Endothelial cell of umbilical vein (primary cell): ENCODE measurements around the gene HPCAL4. TPM values are rescaled to one million over a fixed set of nuclear protein-coding genes. Genes with fewer than 3 reads are reported as not detected.

Experiments used
- BruUV-seq: library from RNA; stranded (reverse); fragments of 400-500 nt; replicated peaks from 2 replicates; lab custom pipeline; 2021; lab: Mats Ljungman, UMichigan
- CTCF ChIA-PET: fragments of 300-600, 350-600 bp; sonication (Branson Sonifier 250); formaldehyde crosslinking; loops from one replicate; lab custom pipeline; 2021; ENCODE audit warnings: antibody characterized with exemption, inconsistent platforms; lab: Charles Lee
- POLR2A ChIA-PET: fragments of 300-600, 350-600 bp; sonication (Branson Sonifier 250); formaldehyde crosslinking; loops from one replicate; lab custom pipeline; 2021; ENCODE audit warnings: antibody characterized with exemption, inconsistent platforms; lab: Charles Lee
- DNase-seq: peaks from one replicate; pipeline ENCODE4 v3.0.0-alpha.2; 2011; ENCODE audit warnings: low read depth, low spot score
- FAIRE-seq: peaks from 2 replicates; lab custom pipeline; 2011; peaks lifted over from hg19 to GRCh38; lab: Jason Lieb, UNC
- H2AFZ ChIP-seq: 2 replicates; pipeline ENCODE4 v1.6.0; 2012; ENCODE audit warnings: low read depth, low read length, control low read depth, inconsistent platforms
- H3K27ac ChIP-seq: 2 replicates; pipeline ENCODE4 v1.5.1; 2011; ENCODE audit warnings: low read depth, mild to moderate bottlenecking, control low read depth, low read length, moderate library complexity; ENCODE audit not compliant: insufficient read depth
- H3K27me3 ChIP-seq, 2 experiments: 2 replicates each; pipeline versions ENCODE4 v1.6.0 to v1.6.1; 2011; ENCODE audit warnings: low read length in 2 of 2, mixed read lengths in 1 of 2; ENCODE audit not compliant: control insufficient read depth in 2 of 2, insufficient read depth in 2 of 2
- H3K36me3 ChIP-seq, 2 experiments: 2 replicates in 1 of 2; 3 replicates in 1 of 2; pipeline ENCODE4 v1.5.1; 2011; ENCODE audit warnings: low read length in 2 of 2, mild to moderate bottlenecking in 1 of 2, moderate library complexity in 1 of 2; ENCODE audit not compliant: control insufficient read depth in 2 of 2, insufficient read depth in 2 of 2; ENCODE audit errors: extremely low read depth in 1 of 2
- H3K4me1 ChIP-seq: 3 replicates; pipeline ENCODE4 v1.5.1; 2011; ENCODE audit warnings: mild to moderate bottlenecking, low read length; ENCODE audit not compliant: control insufficient read depth, insufficient read depth; ENCODE audit errors: extremely low read depth
- H3K4me2 ChIP-seq: 2 replicates; pipeline ENCODE4 v1.6.1; 2011; ENCODE audit warnings: low read length, control low read depth, mixed read lengths; ENCODE audit not compliant: insufficient read depth
- H3K4me3 ChIP-seq, 3 experiments: fragments of 200-600 bp in 1 of 3; sonication (generic), shearing (Covaris generic) in 1 of 3; replicated peaks in 1 of 3; 2 replicates each; pipeline ENCODE4 v1.5.1; 2011 to 2016; ENCODE audit warnings: control low read depth in 3 of 3, low read length in 3 of 3, mild to moderate bottlenecking in 2 of 3, inconsistent platforms in 1 of 3, low read depth in 1 of 3, moderate library complexity in 1 of 3; ENCODE audit not compliant: insufficient read depth in 1 of 3
- H3K79me2 ChIP-seq: 2 replicates; pipeline ENCODE4 v1.6.0; 2012; ENCODE audit warnings: low read length, inconsistent platforms; ENCODE audit not compliant: control insufficient read depth, insufficient read depth
- H3K9ac ChIP-seq: replicated peaks from 2 replicates; pipeline ENCODE3; 2011; ENCODE audit warnings: low read length, control low read depth; ENCODE audit not compliant: insufficient read depth; ENCODE audit errors: extremely low read depth
- H3K9me1 ChIP-seq: replicated peaks from 3 replicates; pipeline ENCODE4 v1.6.0; 2011; ENCODE audit warnings: mild to moderate bottlenecking, low read length; ENCODE audit not compliant: control insufficient read depth, insufficient read depth; ENCODE audit errors: extremely low read depth
- H3K9me3 ChIP-seq: replicated peaks from 2 replicates; pipeline ENCODE4 v1.5.1; 2012; ENCODE audit warnings: low read length, inconsistent platforms; ENCODE audit not compliant: control insufficient read depth, insufficient read depth
- H4K20me1 ChIP-seq: replicated peaks from 2 replicates; pipeline ENCODE3; 2011; ENCODE audit warnings: mild to moderate bottlenecking, low read length; ENCODE audit not compliant: control insufficient read depth, insufficient read depth; ENCODE audit errors: extremely low read depth
- EZH2 ChIP-seq: IDR thresholded peaks from 2 replicates; pipeline ENCODE4 v1.6.1; 2012; ENCODE audit warnings: borderline replicate concordance, low read depth, mild to moderate bottlenecking, moderate library complexity, low read length, inconsistent platforms; ENCODE audit not compliant: severe bottlenecking
- FOS ChIP-seq: IDR thresholded peaks from 2 replicates; pipeline ENCODE4 v1.6.1; 2011; ENCODE audit warnings: mild to moderate bottlenecking, low read length, moderate library complexity, borderline replicate concordance; ENCODE audit not compliant: insufficient read depth
- GATA2 ChIP-seq: IDR thresholded peaks from 2 replicates; pipeline ENCODE4 v1.7.0; 2011; ENCODE audit warnings: low read depth, mild to moderate bottlenecking, moderate library complexity, mixed read lengths, low read length; ENCODE audit not compliant: insufficient read length, insufficient read depth
- JUN ChIP-seq: IDR thresholded peaks from 2 replicates; pipeline ENCODE4 v1.6.1; 2011; ENCODE audit warnings: borderline replicate concordance, low read depth; ENCODE audit not compliant: insufficient read length, insufficient read depth
- MYC ChIP-seq: IDR thresholded peaks from one replicate; pipeline ENCODE4 v1.6.1; 2011; ENCODE audit warnings: mild to moderate bottlenecking, low read depth, low read length
- POLR2A ChIP-seq: IDR thresholded peaks from 2 replicates; pipeline ENCODE4 v1.6.1; 2012; ENCODE audit warnings: low read depth, mild to moderate bottlenecking, control low read depth, low read length
- POLR2AphosphoS5 ChIP-seq: IDR thresholded peaks from 2 replicates; pipeline ENCODE4 v1.6.1; 2012; ENCODE audit warnings: low read depth, mild to moderate bottlenecking, control low read depth, low read length, moderate library complexity; ENCODE audit not compliant: insufficient read depth
- dilution Hi-C: fragments of 300-500 bp; cut with MboI; formaldehyde crosslinking; loops from one replicate; pipeline ENCODE4 v1.15.0; 2019; ENCODE audit warnings: low sequenced_read_pairs; ENCODE audit not compliant: extremely low pct_ligation_motif_present
- intact Hi-C: fragments of 100-400 bp; cut with micrococcal nuclease; formaldehyde crosslinking; loops from one replicate; pipeline ENCODE4 v1.10.0; 2022
- polyA plus RNA-seq, 4 experiments: library from polyadenylated mRNA; depleted of rRNA in 3 of 4; stranded (reverse) in 3 of 4; unstranded in 1 of 4; fragments of >200 nt; gene quantifications; 2 replicates each; pipeline versions ENCODE4 v1.2.1 to v1.2.3, GENCODE V29; 2011 to 2012; ENCODE audit warnings: missing spikeins in 1 of 4
- total RNA-seq: library from RNA; stranded (reverse); gene quantifications from 2 replicates; pipeline ENCODE4 v1.2.3, GENCODE V29; 2021
- TF ChIP-seq, protein P1 (sequence below), 2 donors: IDR thresholded peaks; 1 replicate in 1 of 2; 2 replicates in 1 of 2; pipeline ENCODE4 v1.5.1; 2011; ENCODE audit warnings: low read length in 2 of 2, mild to moderate bottlenecking in 2 of 2, moderate library complexity in 2 of 2, control low read depth in 1 of 2, inconsistent platforms in 1 of 2, low read depth in 1 of 2; ENCODE audit not compliant: insufficient read depth in 1 of 2; ENCODE audit errors: extremely low read depth in 1 of 2
- TF ChIP-seq, protein P2 (sequence below): IDR thresholded peaks from 2 replicates; pipeline ENCODE4 v1.6.1; 2011; ENCODE audit not compliant: insufficient read depth, insufficient read length

Gene HPCAL4
- total and polyA plus RNA-seq, 2 donors (not counting 3 experiments of a cell fraction or from before 2014, with no cell fraction given), result not detected

DNA sequence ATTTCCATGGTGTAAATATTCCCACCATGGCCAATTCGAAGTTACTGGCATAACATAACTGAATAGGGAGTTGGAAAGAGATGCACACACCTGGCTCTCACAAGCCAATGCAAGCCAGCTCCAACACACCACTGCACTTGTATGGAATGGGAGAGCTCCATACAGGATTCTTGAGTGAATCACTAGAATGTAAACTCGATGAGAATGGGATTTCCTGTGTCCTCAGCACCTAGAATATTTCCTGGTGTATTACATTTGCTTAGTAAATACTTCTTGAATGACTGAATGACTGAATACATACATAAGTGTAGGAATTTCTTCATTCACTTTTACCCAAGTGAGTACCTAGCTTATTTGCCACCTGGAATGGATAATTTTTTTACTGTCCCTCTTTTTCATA is 31.3 kb upstream of the HPCAL4 start:
- intact Hi-C loops (loop anchor here (5.0 kb wide), 2 partner anchors 70 to 230 kb away; partner anchors contain the start of gene BMP8A), dilution Hi-C loops (no loop called here)
- Histone ChIP-seq H3K36me3 (no peaks in the 10 kb centered on the region), H3K27me3 (peaks cover 22 to 64% of the 10 kb centered on the region in 2 experiments), H3K4me2 (no peak overlapping the region), H3K27ac (no peak overlapping the region), H4K20me1 (no peaks in the 10 kb centered on the region), H2AFZ (no peak overlapping the region), H3K9me1 (no peaks in the 10 kb centered on the region), H3K4me1 (peaks cover 4% of the 10 kb centered on the region), H3K9ac (no peak overlapping the region), H3K4me3 (no peak overlapping the region), H3K9me3 (no peaks in the 10 kb centered on the region), H3K79me2 (no peaks in the 10 kb centered on the region)
- ChIA-PET POLR2A (no interaction called here), CTCF (interaction anchor here (1.2 to 2.3 kb wide), 2 partner anchors 114 to 116 kb away, joined by 5 to 12 read pairs; no protein-coding TSS in a partner anchor)
- FAIRE-seq (no peak), DNase-seq (no peak)
- TF ChIP-seq FOS (no peak), EZH2 (no peak), GATA2 (no peak), POLR2AphosphoS5 (no peak), POLR2A (no peak), JUN (no peak), MYC (no peak)
- TF ChIP-seq, protein P1, sequence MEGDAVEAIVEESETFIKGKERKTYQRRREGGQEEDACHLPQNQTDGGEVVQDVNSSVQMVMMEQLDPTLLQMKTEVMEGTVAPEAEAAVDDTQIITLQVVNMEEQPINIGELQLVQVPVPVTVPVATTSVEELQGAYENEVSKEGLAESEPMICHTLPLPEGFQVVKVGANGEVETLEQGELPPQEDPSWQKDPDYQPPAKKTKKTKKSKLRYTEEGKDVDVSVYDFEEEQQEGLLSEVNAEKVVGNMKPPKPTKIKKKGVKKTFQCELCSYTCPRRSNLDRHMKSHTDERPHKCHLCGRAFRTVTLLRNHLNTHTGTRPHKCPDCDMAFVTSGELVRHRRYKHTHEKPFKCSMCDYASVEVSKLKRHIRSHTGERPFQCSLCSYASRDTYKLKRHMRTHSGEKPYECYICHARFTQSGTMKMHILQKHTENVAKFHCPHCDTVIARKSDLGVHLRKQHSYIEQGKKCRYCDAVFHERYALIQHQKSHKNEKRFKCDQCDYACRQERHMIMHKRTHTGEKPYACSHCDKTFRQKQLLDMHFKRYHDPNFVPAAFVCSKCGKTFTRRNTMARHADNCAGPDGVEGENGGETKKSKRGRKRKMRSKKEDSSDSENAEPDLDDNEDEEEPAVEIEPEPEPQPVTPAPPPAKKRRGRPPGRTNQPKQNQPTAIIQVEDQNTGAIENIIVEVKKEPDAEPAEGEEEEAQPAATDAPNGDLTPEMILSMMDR (IDR thresholded peaks at IDR 0.05; ENCODE audit: extremely low read depth in 1 of 2, insufficient read depth in 1 of 2, low read depth in 1 of 2, low read length in 2 of 2), result no peak
- TF ChIP-seq, protein P2, sequence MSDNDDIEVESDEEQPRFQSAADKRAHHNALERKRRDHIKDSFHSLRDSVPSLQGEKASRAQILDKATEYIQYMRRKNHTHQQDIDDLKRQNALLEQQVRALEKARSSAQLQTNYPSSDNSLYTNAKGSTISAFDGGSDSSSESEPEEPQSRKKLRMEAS, result no peak
- no TSS peak for BruUV-seq
